Activated T-cell treated with anti-CD3 and anti-CD28 coated beads, Interleukin-2, amount 50 U/mL, for 24 hours (primary cell): ENCODE data around the gene TDG.
"Not testable (repeated sequence)": the region's sequence is repeated elsewhere in the genome, so short reads cannot be mapped to it uniquely, and the experiment has no call there.

Source experiments
- DNase-seq: peaks from one replicate; pipeline ENCODE4 v3.0.0-alpha.2; 2020
- H3K27ac Mint-ChIP-seq: 2 replicates; pipeline ENCODE4 v1.8.0; 2020; ENCODE audit warnings: mild to moderate bottlenecking, mixed read lengths
- H3K27me3 Mint-ChIP-seq: 2 replicates; pipeline ENCODE4 v1.8.0; 2020; ENCODE audit warnings: mixed read lengths
- H3K36me3 Mint-ChIP-seq: 2 replicates; pipeline ENCODE4 v1.8.0; 2020; ENCODE audit warnings: low read depth, mixed read lengths
- H3K4me1 Mint-ChIP-seq: 2 replicates; pipeline ENCODE4 v1.8.0; 2020; ENCODE audit warnings: low read depth, mixed read lengths
- H3K4me3 Mint-ChIP-seq: 2 replicates; pipeline ENCODE4 v1.8.0; 2020; ENCODE audit warnings: mild to moderate bottlenecking, moderate library complexity, mixed read lengths
- H3K9me3 Mint-ChIP-seq: 2 replicates; pipeline ENCODE4 v1.8.0; 2020; ENCODE audit warnings: mixed read lengths

Gene TDG

DNA sequence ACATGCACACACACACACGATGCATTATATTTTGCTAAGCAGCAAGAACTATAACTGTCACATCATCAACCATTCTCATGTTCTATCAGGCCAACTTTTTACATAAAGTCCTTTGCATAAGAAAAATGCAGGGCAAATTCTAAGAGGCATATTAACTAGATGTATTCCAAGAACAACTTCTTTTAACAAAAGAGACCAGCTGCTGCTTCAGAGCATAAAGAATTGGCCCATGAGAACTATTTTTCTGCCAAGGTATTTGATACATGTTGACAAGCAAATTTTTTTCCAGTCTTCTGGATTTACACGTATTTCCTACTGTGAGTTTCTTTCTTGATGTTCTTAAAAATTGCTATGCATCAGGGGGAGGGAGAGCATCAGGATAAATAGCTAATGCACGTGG lies 57.1 kb downstream of the TDG start:
- Mint-ChIP-seq H3K9me3 (no peaks in the 10 kb centered on the region), H3K4me1 (no peaks in the 10 kb centered on the region), H3K36me3 (no peaks in the 10 kb centered on the region), H3K4me3 (no peak overlapping the region), H3K27me3 (peaks cover 34% of the 10 kb centered on the region), H3K27ac (no peak overlapping the region)
- DNase-seq: no peak

DNA sequence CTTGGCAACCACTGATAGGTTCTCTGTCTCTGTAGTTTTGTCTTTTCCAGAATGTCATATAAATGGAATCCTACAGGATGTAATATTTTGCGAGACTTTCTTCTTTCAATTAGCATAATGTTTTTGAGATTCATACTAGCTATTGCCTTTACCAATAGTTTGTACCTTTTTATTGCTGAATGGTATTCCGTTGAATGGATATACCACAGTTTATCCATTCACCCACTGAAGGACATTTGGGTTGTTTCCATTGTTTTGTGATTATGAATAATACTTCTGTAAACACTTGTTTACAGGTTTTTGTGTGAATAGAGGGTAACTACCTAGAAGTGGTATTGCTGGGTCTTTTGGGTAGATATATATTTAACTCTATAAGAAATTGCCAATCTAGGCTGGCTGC lies 58.0 kb downstream of the TDG start:
- Mint-ChIP-seq H3K27ac (no peak overlapping the region), H3K4me1 (no peaks in the 10 kb centered on the region), H3K9me3 (no peaks in the 10 kb centered on the region), H3K4me3 (no peak overlapping the region), H3K36me3 (no peaks in the 10 kb centered on the region), H3K27me3 (peaks cover 36% of the 10 kb centered on the region)
- DNase-seq: no peak

DNA sequence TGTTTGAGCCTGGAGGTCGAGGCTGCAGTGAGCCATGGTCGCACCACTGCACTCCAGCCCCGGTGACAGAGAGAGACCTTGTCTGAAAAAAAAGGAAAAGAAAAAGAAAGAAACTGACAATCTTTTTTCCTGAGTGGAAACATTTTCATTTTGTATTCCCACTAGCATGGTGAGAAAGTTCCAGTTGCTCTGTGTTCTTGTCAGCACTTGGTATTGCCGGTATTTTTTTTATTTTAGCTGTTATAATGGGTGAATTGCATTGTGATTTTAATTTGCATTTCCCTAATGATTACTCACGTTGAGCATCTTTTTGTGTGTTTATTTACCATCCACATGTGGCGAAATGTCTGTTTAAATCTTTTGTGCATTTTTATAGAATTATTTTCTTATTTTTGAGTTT lies 58.7 kb downstream of the TDG start:
- no peak overlapping the region for H3K4me3 Mint-ChIP-seq
- H3K36me3 Mint-ChIP-seq: no peaks in the 10 kb centered on the region

DNA sequence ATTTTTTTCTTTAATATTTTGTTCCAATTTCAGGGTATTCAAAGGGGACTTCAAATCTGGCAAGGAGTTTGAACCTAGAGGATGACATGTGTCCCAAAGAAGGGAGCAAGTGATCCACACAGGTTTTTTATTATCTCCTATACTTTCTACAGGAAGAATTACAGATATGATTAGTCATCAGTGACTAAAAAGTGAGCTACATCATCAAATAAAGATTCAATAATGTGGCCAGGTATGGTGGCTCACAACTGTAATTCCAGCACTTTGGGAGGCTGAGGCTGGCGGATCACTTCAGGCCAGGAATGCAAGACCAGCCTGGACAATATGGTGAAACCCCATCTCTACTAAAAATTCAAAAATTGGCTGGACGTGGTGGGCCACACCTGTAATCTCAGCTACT lies 60.1 kb downstream of the TDG start:
- Mint-ChIP-seq H3K27me3 (peaks cover 20% of the 10 kb centered on the region), H3K9me3 (no peaks in the 10 kb centered on the region), H3K36me3 (no peaks in the 10 kb centered on the region), H3K27ac (no peak overlapping the region), H3K4me3 (no peak overlapping the region), H3K4me1 (no peaks in the 10 kb centered on the region)
- no peak for DNase-seq

More for the DNA sequence above, 58.7 kb downstream of the TDG start:
- no peak for DNase-seq
- Mint-ChIP-seq H3K27ac (no peak overlapping the region), H3K9me3 (no peaks in the 10 kb centered on the region), H3K27me3 (peaks cover 34% of the 10 kb centered on the region), H3K4me1 (no peaks in the 10 kb centered on the region)

DNA sequence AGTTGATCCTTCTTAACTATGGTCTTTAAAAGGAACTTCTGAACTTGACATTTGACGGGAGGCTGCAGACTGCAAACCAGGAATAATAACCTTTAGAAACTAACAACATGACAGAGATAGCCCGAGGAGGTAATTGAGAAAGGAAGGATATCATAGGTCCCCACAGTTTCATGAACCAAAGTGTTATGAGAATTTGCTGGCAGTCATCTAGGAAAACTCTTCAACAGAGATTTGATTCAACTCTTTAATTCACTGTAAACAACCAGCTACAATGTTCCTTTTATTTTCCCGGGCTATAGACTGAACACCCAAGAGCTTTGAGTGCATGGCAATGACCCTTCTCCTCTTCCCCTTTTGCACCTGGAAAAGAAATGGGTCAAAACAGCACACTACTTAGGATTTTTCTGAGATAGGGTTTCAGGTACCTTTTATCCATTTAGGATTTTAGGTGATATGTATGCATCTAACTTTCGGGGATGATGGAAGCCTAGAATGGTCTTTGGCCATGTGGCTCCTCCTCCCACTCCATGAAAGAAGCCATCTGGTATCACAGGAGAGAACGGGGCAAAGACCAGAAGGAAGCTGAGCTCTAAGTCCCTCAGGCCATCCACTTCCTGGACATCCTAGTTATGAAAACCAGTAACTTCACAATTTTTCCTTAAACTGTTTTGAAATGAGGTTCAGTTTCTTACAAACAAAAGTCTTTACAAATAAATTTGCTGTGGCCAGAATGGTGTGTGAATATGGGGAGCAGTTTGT lies 61.3 kb downstream of the TDG start:
- Mint-ChIP-seq H3K4me3 (no peak overlapping the region), H3K4me1 (no peaks in the 10 kb centered on the region), H3K27ac (no peak overlapping the region), H3K36me3 (no peaks in the 10 kb centered on the region), H3K27me3 (peaks cover 12% of the 10 kb centered on the region), H3K9me3 (no peaks in the 10 kb centered on the region)
- no peak for DNase-seq

DNA sequence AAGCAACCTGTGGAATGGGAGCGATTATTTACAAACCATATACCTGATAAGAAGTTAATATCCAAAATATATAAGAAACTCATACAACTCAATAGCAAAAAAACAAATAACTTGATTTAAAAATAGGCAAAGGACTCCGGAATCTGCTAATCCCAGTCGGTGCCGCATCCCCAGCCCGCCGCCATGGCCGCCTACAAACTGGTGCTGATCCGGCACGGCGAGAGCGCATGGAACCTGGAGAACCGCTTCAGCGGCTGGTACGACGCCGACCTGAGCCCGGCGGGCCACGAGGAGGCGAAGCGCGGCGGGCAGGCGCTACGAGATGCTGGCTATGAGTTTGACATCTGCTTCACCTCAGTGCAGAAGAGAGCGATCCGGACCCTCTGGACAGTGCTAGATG lies 64.9 kb downstream of the TDG start:
- H3K4me3 Mint-ChIP-seq, H3K4me1 Mint-ChIP-seq, H3K27ac Mint-ChIP-seq, H3K9me3 Mint-ChIP-seq, H3K36me3 Mint-ChIP-seq, DNase-seq: not testable (repeated sequence)
- H3K27me3 Mint-ChIP-seq: peaks cover 17% of the 10 kb centered on the region

DNA sequence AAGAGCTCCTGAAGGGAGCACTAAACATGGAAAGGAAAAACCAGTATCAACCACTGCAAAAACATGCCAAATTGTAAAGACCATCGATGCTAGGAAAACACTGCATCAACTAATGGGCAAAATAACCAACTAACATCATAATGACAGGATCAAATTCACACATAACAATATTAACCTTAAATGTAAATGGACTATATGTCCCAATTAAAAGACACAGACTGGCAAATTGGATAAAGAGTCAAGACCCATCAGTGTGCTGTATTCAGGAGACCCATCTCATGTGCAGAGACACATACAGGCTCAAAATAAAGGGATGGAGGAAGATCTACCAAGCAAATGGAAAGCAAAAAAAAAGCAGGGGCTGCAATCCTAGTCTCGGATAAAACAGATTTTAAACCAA lies 70.5 kb downstream of the TDG start:
- peaks cover 15% of the 10 kb centered on the region for H3K27me3 Mint-ChIP-seq
- not testable (repeated sequence) for H3K27ac Mint-ChIP-seq, H3K36me3 Mint-ChIP-seq, H3K4me1 Mint-ChIP-seq, H3K9me3 Mint-ChIP-seq, DNase-seq, H3K4me3 Mint-ChIP-seq
